GM12865 (cell line): ENCODE results near the gene ABHD14A.

ENCODE experiments used
- DNase-seq: peaks from one replicate; pipeline ENCODE4 v3.0.0; 2010; ENCODE audit warnings: low read depth
- H3K4me3 ChIP-seq: 2 replicates; pipeline ENCODE4 v1.5.1; 2011; ENCODE audit warnings: mild to moderate bottlenecking, low read depth, low read length, control low read depth
- CTCF ChIP-seq: IDR thresholded peaks from 2 replicates; pipeline ENCODE4 v1.5.1; 2011; ENCODE audit warnings: low read length, control low read depth, low read depth, inconsistent platforms; ENCODE audit not compliant: insufficient read depth; ENCODE audit errors: missing control alignments

The ABHD14A gene

GRCh38 chr3:52010431-52010830 lies 35.6 kb downstream of the ABHD14A start:
- DNase-seq: no peak
- H3K4me3 ChIP-seq: no peak overlapping the region
- TF ChIP-seq CTCF: no peak

DNA sequence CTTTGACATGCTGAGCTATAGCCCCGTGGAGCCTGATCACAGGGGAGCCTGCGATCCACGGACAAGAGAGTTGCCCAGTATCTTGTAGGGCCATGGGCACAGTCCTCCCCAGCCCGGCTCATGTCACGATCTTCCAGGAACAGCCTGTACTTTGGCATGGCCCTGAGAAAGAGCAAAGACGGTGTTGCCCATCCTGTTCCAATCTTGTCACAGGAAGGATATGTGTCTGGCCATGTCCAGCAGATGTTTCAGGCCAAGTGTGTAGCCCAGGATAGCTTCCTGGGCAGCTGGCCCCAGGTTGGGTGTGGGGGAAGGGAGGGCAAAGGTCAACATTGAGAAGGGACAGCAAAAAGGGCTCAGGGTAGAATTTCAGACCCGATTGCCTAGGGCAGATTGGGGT lies 37.8 kb downstream of the ABHD14A start:
- no peak overlapping the region for H3K4me3 ChIP-seq
- no peak for TF ChIP-seq CTCF
- no peak for DNase-seq

DNA sequence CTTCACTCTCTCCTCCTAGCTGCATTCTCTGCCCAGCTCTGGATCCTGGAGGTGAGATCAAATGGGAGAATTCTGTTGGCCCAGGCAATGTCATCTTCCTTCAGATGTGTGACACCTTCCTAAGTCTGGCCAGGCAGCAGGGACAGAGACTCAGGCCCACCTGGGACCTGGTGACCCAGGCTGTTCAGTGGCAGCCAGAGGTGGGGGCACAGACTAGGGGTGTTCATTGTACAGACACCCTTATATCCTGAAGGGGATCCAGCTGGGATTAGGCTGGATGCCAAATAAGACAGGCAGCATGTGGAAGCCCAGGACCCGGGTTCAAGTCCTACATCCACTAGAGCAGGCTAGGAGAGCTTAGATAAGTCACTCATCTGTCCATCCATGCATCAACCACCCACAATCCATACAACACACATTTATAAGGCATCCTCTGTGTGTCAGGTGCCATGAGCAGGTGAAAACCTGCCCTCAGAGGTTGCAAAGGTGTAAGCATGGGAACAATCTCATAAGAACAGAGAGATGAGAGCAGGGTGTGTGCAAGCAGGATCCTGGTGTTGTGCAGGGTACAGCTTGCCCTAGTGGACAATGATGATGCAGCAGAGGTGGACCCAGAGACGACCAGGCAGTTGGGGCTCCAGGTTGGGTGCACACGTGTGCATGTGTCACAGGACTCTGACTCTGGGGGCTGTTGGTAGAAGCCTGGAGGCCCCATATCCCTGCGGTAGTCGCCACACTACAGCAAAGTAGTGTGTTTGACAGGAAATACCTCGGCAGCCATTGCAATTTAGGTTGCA lies 39.1 kb downstream of the ABHD14A start:
- H3K4me3 ChIP-seq: no peak overlapping the region
- no peak for DNase-seq
- no peak for TF ChIP-seq CTCF

DNA sequence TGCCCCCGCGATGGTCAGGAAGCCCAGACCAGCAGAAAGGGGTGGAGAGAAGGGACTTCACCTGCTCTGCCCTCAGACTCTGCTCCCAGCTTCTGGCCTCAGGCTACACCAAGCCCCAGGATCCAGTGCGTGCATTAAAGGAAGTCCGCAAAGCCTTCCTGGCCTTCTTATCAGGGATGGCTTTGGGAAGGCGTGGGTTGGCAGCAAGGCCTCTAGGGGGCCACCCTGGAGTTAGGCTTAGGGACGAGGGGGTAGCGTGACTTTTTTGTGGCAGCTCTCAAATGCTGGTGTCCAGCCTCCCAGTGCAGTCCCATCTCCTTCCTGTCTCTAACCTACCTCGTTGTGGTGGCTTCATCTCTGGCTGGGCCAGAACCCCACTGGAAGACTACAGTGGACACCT lies 39.7 kb downstream of the ABHD14A start:
- DNase-seq: no peak
- peak; percentile 2 for TF ChIP-seq CTCF
- no peak overlapping the region for H3K4me3 ChIP-seq

GRCh38 chr3:52015438-52016228 lies 40.8 kb downstream of the ABHD14A start:
- DNase-seq: no peak
- no peak overlapping the region for H3K4me3 ChIP-seq
- TF ChIP-seq CTCF: no peak

GRCh38 chr3:52017586-52017985 lies 42.7 kb downstream of the ABHD14A start:
- DNase-seq: no peak
- H3K4me3 ChIP-seq: no peak overlapping the region
- no peak for TF ChIP-seq CTCF
